ENCODE measurements around the gene SH3BP4. TPM values are rescaled to one million over a fixed set of nuclear protein-coding genes. Genes with fewer than 3 reads are reported as not detected.

The SH3BP4 gene, protein sequence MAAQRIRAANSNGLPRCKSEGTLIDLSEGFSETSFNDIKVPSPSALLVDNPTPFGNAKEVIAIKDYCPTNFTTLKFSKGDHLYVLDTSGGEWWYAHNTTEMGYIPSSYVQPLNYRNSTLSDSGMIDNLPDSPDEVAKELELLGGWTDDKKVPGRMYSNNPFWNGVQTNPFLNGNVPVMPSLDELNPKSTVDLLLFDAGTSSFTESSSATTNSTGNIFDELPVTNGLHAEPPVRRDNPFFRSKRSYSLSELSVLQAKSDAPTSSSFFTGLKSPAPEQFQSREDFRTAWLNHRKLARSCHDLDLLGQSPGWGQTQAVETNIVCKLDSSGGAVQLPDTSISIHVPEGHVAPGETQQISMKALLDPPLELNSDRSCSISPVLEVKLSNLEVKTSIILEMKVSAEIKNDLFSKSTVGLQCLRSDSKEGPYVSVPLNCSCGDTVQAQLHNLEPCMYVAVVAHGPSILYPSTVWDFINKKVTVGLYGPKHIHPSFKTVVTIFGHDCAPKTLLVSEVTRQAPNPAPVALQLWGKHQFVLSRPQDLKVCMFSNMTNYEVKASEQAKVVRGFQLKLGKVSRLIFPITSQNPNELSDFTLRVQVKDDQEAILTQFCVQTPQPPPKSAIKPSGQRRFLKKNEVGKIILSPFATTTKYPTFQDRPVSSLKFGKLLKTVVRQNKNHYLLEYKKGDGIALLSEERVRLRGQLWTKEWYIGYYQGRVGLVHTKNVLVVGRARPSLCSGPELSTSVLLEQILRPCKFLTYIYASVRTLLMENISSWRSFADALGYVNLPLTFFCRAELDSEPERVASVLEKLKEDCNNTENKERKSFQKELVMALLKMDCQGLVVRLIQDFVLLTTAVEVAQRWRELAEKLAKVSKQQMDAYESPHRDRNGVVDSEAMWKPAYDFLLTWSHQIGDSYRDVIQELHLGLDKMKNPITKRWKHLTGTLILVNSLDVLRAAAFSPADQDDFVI
- polyA plus RNA-seq (ENCODE audit: low read depth in 6 of 6): 1 to 10 TPM in 5 of 6 donors, under 1 TPM in 1; 0.85 to 2.6 (median 2.2) TPM

- Mint-ChIP-seq H3K27ac (peak within 1 kb of the TSS in 5 of 6 donors; percentile 20 to 79 (median 52)), H3K36me3 (peaks cover 0 to 4% of the 10 kb centered on the region in 2 donors)
- DNase-seq: peak; percentile 49
Measured at GRCh38 chr2:234951664-234952269, at the start of gene SH3BP4. Gene SH3BP4 (plus strand): TSS chr2:234952017. CDS start chr2:235035003, 82,986 bp downstream.

GRCh38 chr2:234904785-234905184 lies 47.0 kb upstream of the SH3BP4 start:
- no peak for ATAC-seq (ENCODE audit: low read depth in 2 of 2)
- no peaks in the 10 kb centered on the region for H3K36me3 Mint-ChIP-seq
- H3K27me3 Mint-ChIP-seq: peaks cover 0 to 7% (median 5%) of the 10 kb centered on the region in 3 donors
- H3K4me1 Mint-ChIP-seq: no peaks in the 10 kb centered on the region
- no peak overlapping the region for H3K4me3 Mint-ChIP-seq
- H3K9me3 Mint-ChIP-seq: no peaks in the 10 kb centered on the region
- H3K27ac Mint-ChIP-seq: no peak overlapping the region
- no peak for DNase-seq

More at GRCh38 chr2:234951664-234952269, at the start of gene SH3BP4:
- Mint-ChIP-seq H3K9me3 (peaks cover 0 to 1% (median 0%) of the 10 kb centered on the region in 7 donors), H3K4me1 (peaks cover 11 to 31% (median 26%) of the 10 kb centered on the region in 3 donors), H3K4me3 (peak within 1 kb of the TSS; percentile 80 to 94 (median 90)), H3K27me3 (peaks cover 32 to 56% (median 52%) of the 10 kb centered on the region in 3 donors)
- peak; percentile 69 to 75 for ATAC-seq (ENCODE audit: low read depth in 2 of 2)

DNA sequence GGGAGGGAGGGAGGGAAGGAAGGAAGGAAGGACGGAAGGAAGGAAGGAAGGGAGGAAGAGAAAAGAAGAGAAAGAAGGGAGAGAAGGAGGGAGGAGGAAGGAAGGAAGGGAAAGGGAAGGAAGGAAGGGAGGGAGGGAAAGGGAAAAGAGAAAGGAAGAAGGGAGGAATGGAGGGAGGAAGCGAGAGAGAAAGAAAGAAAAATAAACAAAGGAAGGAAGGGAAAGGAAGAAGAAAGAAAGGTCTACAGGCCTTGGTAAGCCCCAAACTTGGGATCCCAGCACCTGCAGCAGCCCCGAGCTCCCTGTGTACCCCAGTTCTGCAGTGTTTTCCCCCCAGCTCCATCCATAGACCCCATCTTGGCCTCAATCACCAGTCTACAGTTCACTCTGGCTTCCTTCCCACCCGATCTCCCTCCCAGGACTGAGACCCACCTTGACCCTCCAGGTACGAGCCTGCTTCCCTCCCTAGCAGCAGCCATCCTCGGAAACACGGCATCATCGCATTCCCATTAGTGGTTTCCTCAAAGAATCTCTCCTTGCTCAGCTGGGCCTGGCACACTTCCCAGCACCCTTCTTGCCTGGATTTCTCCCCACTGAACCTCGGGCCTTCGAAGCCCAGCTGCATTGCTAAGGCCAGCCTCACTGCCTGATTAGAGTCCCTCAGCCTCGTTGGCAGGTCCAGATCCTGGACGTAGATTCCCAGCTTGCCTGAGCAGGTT lies 46.1 kb upstream of the SH3BP4 start:
- ATAC-seq (ENCODE audit: low read depth in 2 of 2): no peak
- DNase-seq: no peak
- Mint-ChIP-seq H3K9me3 (no peaks in the 10 kb centered on the region), H3K4me3 (no peak overlapping the region), H3K4me1 (no peaks in the 10 kb centered on the region), H3K27ac (no peak overlapping the region), H3K36me3 (no peaks in the 10 kb centered on the region), H3K27me3 (peaks cover 0 to 5% (median 3%) of the 10 kb centered on the region in 3 donors)

- Mint-ChIP-seq H3K27me3 (no peaks in the 10 kb centered on the region), H3K9me3 (no peaks in the 10 kb centered on the region), H3K4me1 (no peaks in the 10 kb centered on the region), H3K27ac (no peak overlapping the region), H3K36me3 (no peaks in the 10 kb centered on the region), H3K4me3 (no peak overlapping the region)
- no peak for DNase-seq
- no peak for ATAC-seq (ENCODE audit: low read depth in 2 of 2)
Measured at GRCh38 chr2:234910186-234910679, 41.6 kb upstream of the SH3BP4 start.

- no peak overlapping the region for H3K4me3 Mint-ChIP-seq
- H3K4me1 Mint-ChIP-seq: no peaks in the 10 kb centered on the region
- H3K9me3 Mint-ChIP-seq: peaks cover 0 to 3% (median 0%) of the 10 kb centered on the region in 7 donors
- no peak for DNase-seq
- H3K36me3 Mint-ChIP-seq: no peaks in the 10 kb centered on the region
- H3K27ac Mint-ChIP-seq: peak overlapping the region in 1 of 6 donors; percentile 41
- no peak for ATAC-seq (ENCODE audit: low read depth in 2 of 2)
- H3K27me3 Mint-ChIP-seq: no peaks in the 10 kb centered on the region
Measured at GRCh38 chr2:234911271-234911670, 40.5 kb upstream of the SH3BP4 start.

DNA sequence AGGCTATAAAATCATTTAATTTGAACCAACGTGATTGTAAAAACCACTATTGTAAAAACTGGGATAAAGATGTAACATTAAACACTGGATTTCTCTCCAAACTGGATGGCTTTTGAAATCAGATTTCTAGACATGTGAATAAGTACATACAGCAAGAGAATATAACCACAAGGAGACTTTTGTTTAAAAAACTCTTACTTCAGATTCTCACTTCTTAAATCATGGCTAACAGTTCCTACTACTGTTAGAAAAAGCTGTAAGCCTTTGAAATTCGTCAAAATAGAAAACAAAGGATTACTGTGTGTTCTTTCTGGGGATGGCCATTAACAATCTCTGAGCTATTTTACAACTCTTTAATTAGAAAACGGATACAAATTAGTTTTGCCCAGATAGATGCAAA lies 39.4 kb upstream of the SH3BP4 start:
- no peak for ATAC-seq (ENCODE audit: low read depth in 2 of 2)
- no peak for DNase-seq
- H3K27ac Mint-ChIP-seq: no peak overlapping the region
- H3K4me3 Mint-ChIP-seq: no peak overlapping the region
- H3K9me3 Mint-ChIP-seq: peaks cover 0 to 3% (median 0%) of the 10 kb centered on the region in 7 donors
- H3K36me3 Mint-ChIP-seq: no peaks in the 10 kb centered on the region
- no peaks in the 10 kb centered on the region for H3K27me3 Mint-ChIP-seq
- H3K4me1 Mint-ChIP-seq: no peaks in the 10 kb centered on the region

- Mint-ChIP-seq H3K9me3 (peaks cover 0 to 3% (median 0%) of the 10 kb centered on the region in 7 donors), H3K27me3 (no peaks in the 10 kb centered on the region), H3K36me3 (no peaks in the 10 kb centered on the region), H3K27ac (no peak overlapping the region), H3K4me1 (no peaks in the 10 kb centered on the region), H3K4me3 (no peak overlapping the region)
- ATAC-seq (ENCODE audit: low read depth in 2 of 2) (no peak), DNase-seq (no peak)
Measured at GRCh38 chr2:234913208-234913626, 38.6 kb upstream of the SH3BP4 start.

DNA sequence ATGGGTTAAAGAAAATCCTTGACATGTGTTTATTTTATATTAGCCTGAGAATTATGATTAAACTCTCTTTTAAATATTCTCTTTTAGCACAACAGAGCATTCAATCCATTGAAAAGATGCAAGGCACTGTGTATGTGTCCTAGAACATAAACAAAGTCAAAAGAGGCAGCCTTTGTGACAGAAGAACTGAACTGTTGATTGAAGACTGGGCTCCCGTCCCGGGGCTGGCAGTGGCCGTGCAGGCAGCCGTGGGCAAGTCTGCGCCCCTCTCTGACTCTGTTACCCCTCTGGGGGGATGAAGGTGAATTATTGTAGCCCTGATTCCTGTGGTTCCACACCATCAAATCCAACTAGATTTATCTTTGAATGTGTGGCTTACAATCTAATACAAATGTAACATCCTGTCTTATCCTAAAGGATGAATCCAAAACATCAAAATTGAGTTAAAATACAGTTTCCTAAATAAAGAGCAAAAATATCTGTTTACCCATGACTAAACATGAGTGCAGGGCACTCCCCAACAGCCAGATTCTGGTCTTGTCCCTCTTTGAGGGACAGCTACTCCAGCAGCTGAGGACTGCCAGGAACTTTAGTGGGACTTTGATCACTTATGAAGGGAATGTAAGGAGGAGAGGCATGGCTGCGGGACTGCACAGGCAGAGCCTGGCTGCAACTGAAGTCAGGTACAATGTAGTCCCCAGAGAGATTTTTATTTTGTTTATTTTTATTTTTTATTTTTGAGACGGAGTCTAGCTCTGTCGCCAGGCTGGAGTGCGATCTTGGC lies 37.3 kb upstream of the SH3BP4 start:
- ATAC-seq (ENCODE audit: low read depth in 2 of 2) (no peak), DNase-seq (no peak)
- H3K27me3 Mint-ChIP-seq: no peaks in the 10 kb centered on the region
- H3K4me3 Mint-ChIP-seq: no peak overlapping the region
- H3K4me1 Mint-ChIP-seq: no peaks in the 10 kb centered on the region
- H3K9me3 Mint-ChIP-seq: peaks cover 0 to 3% (median 0%) of the 10 kb centered on the region in 7 donors
- peak overlapping the region in 1 of 6 donors; percentile 65 for H3K27ac Mint-ChIP-seq
- H3K36me3 Mint-ChIP-seq: no peaks in the 10 kb centered on the region

GRCh38 chr2:234916674-234917073 lies 35.1 kb upstream of the SH3BP4 start:
- no peak overlapping the region for H3K27ac Mint-ChIP-seq
- ATAC-seq (ENCODE audit: low read depth in 2 of 2) (no peak), DNase-seq (no peak)
- peaks cover 0 to 3% (median 0%) of the 10 kb centered on the region in 7 donors for H3K9me3 Mint-ChIP-seq
- H3K4me1 Mint-ChIP-seq: no peaks in the 10 kb centered on the region
- H3K36me3 Mint-ChIP-seq: no peaks in the 10 kb centered on the region
- H3K27me3 Mint-ChIP-seq: no peaks in the 10 kb centered on the region
- H3K4me3 Mint-ChIP-seq: no peak overlapping the region

DNA sequence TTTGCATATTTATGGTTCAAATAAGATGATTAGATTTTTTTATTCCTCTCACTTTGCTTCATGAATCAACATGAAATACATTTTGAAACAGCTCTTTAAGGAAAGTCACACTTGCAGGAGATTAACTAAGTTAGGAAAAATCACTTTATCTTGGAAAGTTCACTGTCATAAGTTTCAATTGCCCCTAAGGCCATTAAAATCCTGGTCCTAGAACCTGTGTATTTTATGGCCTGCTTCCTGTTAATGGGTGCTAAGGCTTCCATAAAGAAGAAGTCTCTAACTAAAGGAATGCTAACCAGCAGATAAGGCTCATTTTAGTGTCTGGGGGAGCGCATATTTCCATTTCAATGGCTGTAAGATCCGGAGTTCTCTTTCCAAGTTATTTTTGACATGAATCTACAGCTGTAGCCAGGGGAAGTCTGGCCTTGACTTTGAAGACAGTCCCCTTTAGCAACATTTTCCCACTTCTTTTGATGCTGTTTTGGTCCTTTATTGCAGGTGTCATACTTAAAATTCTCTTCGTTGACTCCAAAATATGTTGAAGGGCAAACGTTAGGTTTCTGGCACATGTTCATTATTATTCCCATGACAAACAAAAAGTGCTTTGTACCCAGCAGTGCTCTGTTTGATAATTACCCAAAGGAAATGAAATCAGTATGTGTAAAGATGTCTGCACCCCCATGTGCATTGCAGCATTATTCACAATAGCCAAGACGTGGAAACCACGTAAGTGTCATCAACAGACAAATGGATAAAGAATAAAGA lies 34.4 kb upstream of the SH3BP4 start:
- Mint-ChIP-seq H3K9me3 (peaks cover 0 to 3% (median 0%) of the 10 kb centered on the region in 7 donors), H3K27ac (peak overlapping the region in 1 of 6 donors; percentile 59), H3K36me3 (no peaks in the 10 kb centered on the region), H3K27me3 (no peaks in the 10 kb centered on the region), H3K4me1 (no peaks in the 10 kb centered on the region), H3K4me3 (no peak overlapping the region)
- ATAC-seq (ENCODE audit: low read depth in 2 of 2) (no peak), DNase-seq (no peak)

GRCh38 chr2:234919711-234920110 lies 32.1 kb upstream of the SH3BP4 start:
- H3K27me3 Mint-ChIP-seq: no peaks in the 10 kb centered on the region
- no peak for DNase-seq
- no peaks in the 10 kb centered on the region for H3K4me1 Mint-ChIP-seq
- no peak overlapping the region for H3K4me3 Mint-ChIP-seq
- H3K9me3 Mint-ChIP-seq: peaks cover 0 to 9% (median 2%) of the 10 kb centered on the region in 7 donors
- H3K27ac Mint-ChIP-seq: no peak overlapping the region
- no peak for ATAC-seq (ENCODE audit: low read depth in 2 of 2)
- H3K36me3 Mint-ChIP-seq: no peaks in the 10 kb centered on the region

Data from naive B cell (primary cell).